H9 (cell line): ENCODE data around the gene ATG5. TPM values are rescaled to one million over a fixed set of nuclear protein-coding genes. Genes with fewer than 3 reads are reported as not detected.

Source experiments
- DNase-seq: peaks from one replicate; pipeline ENCODE4 v3.0.0-alpha.2; 2017
- H2AFZ ChIP-seq: one replicate; pipeline ENCODE4 v1.6.1; 2013; ENCODE audit warnings: mild to moderate bottlenecking, low read length, control low read depth, moderate library complexity
- H2AK5ac ChIP-seq: 2 replicates; pipeline ENCODE4 v1.6.1; 2013; ENCODE audit warnings: low read length, control low read depth, mixed read lengths; ENCODE audit not compliant: insufficient read length
- H2BK120ac ChIP-seq: one replicate; pipeline ENCODE4 v1.6.1; 2013; ENCODE audit warnings: low read depth, mild to moderate bottlenecking, low read length, control low read depth, inconsistent platforms; ENCODE audit not compliant: poor library complexity, severe bottlenecking
- H2BK12ac ChIP-seq: 2 replicates; pipeline ENCODE4 v1.6.1; 2013; ENCODE audit warnings: low read length, control low read depth, mixed read lengths, low read depth; ENCODE audit not compliant: insufficient read length
- H2BK15ac ChIP-seq: 2 replicates; pipeline ENCODE4 v1.6.1; 2013; ENCODE audit warnings: low read depth, low read length, control low read depth
- H2BK20ac ChIP-seq: one replicate; pipeline ENCODE4 v1.6.1; 2013; ENCODE audit warnings: low read depth, mild to moderate bottlenecking, low read length, control low read depth, inconsistent platforms; ENCODE audit not compliant: poor library complexity, severe bottlenecking
- H2BK5ac ChIP-seq: 2 replicates; pipeline ENCODE4 v1.6.1; 2013; ENCODE audit warnings: low read length, control low read depth, mixed read lengths; ENCODE audit not compliant: insufficient read length
- H3K14ac ChIP-seq: 2 replicates; pipeline ENCODE4 v1.6.1; 2013; ENCODE audit warnings: low read length, control low read depth; ENCODE audit not compliant: insufficient read depth
- H3K18ac ChIP-seq: 2 replicates; pipeline ENCODE4 v1.6.1; 2013; ENCODE audit warnings: low read depth, mild to moderate bottlenecking, mixed read lengths, low read length, control low read depth; ENCODE audit not compliant: insufficient read length
- H3K23ac ChIP-seq: 2 replicates; pipeline ENCODE4 v1.6.1; 2013; ENCODE audit warnings: low read length, control low read depth, mixed read lengths, low read depth; ENCODE audit not compliant: insufficient read length
- H3K23me2 ChIP-seq: 2 replicates; pipeline ENCODE4 v1.6.1; 2013; ENCODE audit warnings: low read depth, mild to moderate bottlenecking, mixed read lengths, low read length, control low read depth; ENCODE audit not compliant: insufficient read length, poor library complexity, severe bottlenecking
- H3K27ac ChIP-seq: 2 replicates; pipeline ENCODE4 v1.5.1; 2013; ENCODE audit warnings: low read length, control low read depth, mixed read lengths, low read depth; ENCODE audit not compliant: insufficient read length
- H3K27me3 ChIP-seq: 2 replicates; pipeline ENCODE4 v1.6.1; 2013; ENCODE audit warnings: low read length, control low read depth, inconsistent platforms; ENCODE audit not compliant: insufficient read depth
- H3K4ac ChIP-seq: 2 replicates; pipeline ENCODE4 v1.6.1; 2013; ENCODE audit warnings: low read depth, mild to moderate bottlenecking, control low read depth, inconsistent platforms, low read length, moderate library complexity
- H3K4me1 ChIP-seq: 2 replicates; pipeline ENCODE4 v1.6.1; 2013; ENCODE audit warnings: low read length, control low read depth, inconsistent platforms; ENCODE audit not compliant: insufficient read depth
- H3K4me2 ChIP-seq: 2 replicates; pipeline ENCODE4 v1.6.1; 2013; ENCODE audit warnings: low read length, control low read depth, mixed read lengths; ENCODE audit not compliant: insufficient read length, insufficient read depth
- H3K56ac ChIP-seq: 2 replicates; pipeline ENCODE4 v1.6.1; 2013; ENCODE audit warnings: low read depth, mild to moderate bottlenecking, mixed read lengths, low read length, control low read depth; ENCODE audit not compliant: insufficient read length
- H3K79me1 ChIP-seq: 2 replicates; pipeline ENCODE4 v1.6.1; 2013; ENCODE audit warnings: low read depth, mild to moderate bottlenecking, moderate library complexity, low read length, control low read depth, inconsistent platforms; ENCODE audit not compliant: insufficient read depth, poor library complexity, severe bottlenecking
- H3K79me2 ChIP-seq: 2 replicates; pipeline ENCODE4 v1.6.1; 2013; ENCODE audit warnings: low read length, control low read depth, inconsistent platforms; ENCODE audit not compliant: insufficient read depth
- H3K9ac ChIP-seq: 2 replicates; pipeline ENCODE4 v1.6.1; 2013; ENCODE audit warnings: low read length, control low read depth, mixed read lengths; ENCODE audit not compliant: insufficient read length; ENCODE audit errors: extremely low read depth
- H3K9me3 ChIP-seq: one replicate; pipeline ENCODE4 v1.6.1; 2013; ENCODE audit warnings: low read depth, low read length, inconsistent platforms; ENCODE audit not compliant: control insufficient read depth
- H3T11ph ChIP-seq: one replicate; pipeline ENCODE4 v1.6.1; 2013; ENCODE audit warnings: mild to moderate bottlenecking, low read length, control low read depth, inconsistent platforms
- H4K20me1 ChIP-seq: one replicate; pipeline ENCODE4 v1.6.1; 2013; ENCODE audit not compliant: control insufficient read depth, insufficient read length, insufficient read depth
- H4K5ac ChIP-seq: 2 replicates; pipeline ENCODE4 v1.6.1; 2013; ENCODE audit warnings: low read depth, mild to moderate bottlenecking, mixed read lengths, low read length, control low read depth; ENCODE audit not compliant: insufficient read length
- H4K8ac ChIP-seq: replicated peaks from 2 replicates; pipeline ENCODE4 v1.6.1; 2013; ENCODE audit warnings: low read length, control low read depth, mixed read lengths, low read depth; ENCODE audit not compliant: insufficient read length
- H4K91ac ChIP-seq: 2 replicates; pipeline ENCODE4 v1.6.1; 2013; ENCODE audit warnings: low read depth, mild to moderate bottlenecking, moderate library complexity, mixed read lengths, low read length, control low read depth; ENCODE audit not compliant: insufficient read length
- H3K27ac Mint-ChIP-seq, 3 experiments: 2 replicates in 2 of 3; 3 replicates in 1 of 3; pipeline ENCODE4 v1.8.0; 2020 to 2021; ENCODE audit warnings: mixed read lengths in 3 of 3, mild to moderate bottlenecking in 1 of 3, moderate library complexity in 1 of 3
- H3K27me3 Mint-ChIP-seq: 2 replicates; pipeline ENCODE4 v1.8.0; 2021; ENCODE audit warnings: low read depth, mild to moderate bottlenecking, moderate library complexity, mixed read lengths
- H3K36me3 Mint-ChIP-seq, 3 experiments: 2 replicates in 2 of 3; 3 replicates in 1 of 3; pipeline ENCODE4 v1.8.0; 2020 to 2021; ENCODE audit warnings: low read depth in 3 of 3, mixed read lengths in 3 of 3; ENCODE audit not compliant: insufficient read depth in 1 of 3
- H3K4me1 Mint-ChIP-seq, 2 experiments: 2 replicates each; pipeline ENCODE4 v1.8.0; 2020; ENCODE audit warnings: mixed read lengths in 2 of 2
- H3K4me3 Mint-ChIP-seq, 2 experiments: 2 replicates in 1 of 2; 3 replicates in 1 of 2; pipeline ENCODE4 v1.8.0; 2020 to 2021; ENCODE audit warnings: mild to moderate bottlenecking in 2 of 2, mixed read lengths in 2 of 2, moderate library complexity in 1 of 2
- H3K9me3 Mint-ChIP-seq, 2 experiments: 2 replicates in 1 of 2; 3 replicates in 1 of 2; pipeline ENCODE4 v1.8.0; 2020; ENCODE audit warnings: mild to moderate bottlenecking in 2 of 2, mixed read lengths in 2 of 2, moderate library complexity in 1 of 2
- CTCF ChIP-seq: fragments of 200-600 bp; sonication (generic); conservative IDR thresholded peaks from 3 replicates; pipeline ENCODE4 v1.8.0; 2021; ENCODE audit warnings: antibody characterized with exemption, mild to moderate bottlenecking
- WGBS: extraction: QIAGEN DNeasy Blood & Tissue Kit; methylation state at CpG from one replicate; pipeline ENCODE4 v1.1.7; 2013; ENCODE audit warnings: missing lambda C conversion rate, low lambda C conversion rate, mixed read lengths; ENCODE audit not compliant: insufficient read length; ENCODE audit errors: extremely low coverage; 5-methylcytosine and 5-hydroxymethylcytosine counted together
- total RNA-seq: library from RNA; stranded (reverse); gene quantifications from 2 replicates; pipeline ENCODE4 v1.2.1, GENCODE V29; 2021

ATG5 gene
- total RNA-seq, 1 experiment from 2014 or later, result 36.7 TPM

GRCh38 chr6:106163966-106164877 lies 161.3 kb downstream of the ATG5 start:
- no peaks in the 10 kb centered on the region; the same call in 1 of the 2 replicates for H3K27me3 ChIP-seq

More at GRCh38 chr6:106163966-106164877, 161.3 kb downstream of the ATG5 start:
- Histone ChIP-seq H2AFZ (no peak overlapping the region), H4K5ac (no peak overlapping the region), H3K27ac (no peak overlapping the region), H3K79me2 (no peaks in the 10 kb centered on the region), H3K9ac (no peak overlapping the region), H2BK5ac (no peak overlapping the region), H2AK5ac (no peak overlapping the region), H3K23ac (no peak overlapping the region), H3T11ph (no peak overlapping the region), H2BK120ac (no peak overlapping the region), H3K4me1 (peaks cover 2% of the 10 kb centered on the region; the same call in 1 of the 2 replicates), H4K20me1 (no peaks in the 10 kb centered on the region), H3K79me1 (no peaks in the 10 kb centered on the region), H3K14ac (no peak overlapping the region; the same call in 1 of the 2 replicates), H4K8ac (no peak overlapping the region), H3K4me2 (no peak overlapping the region), H3K9me3 (no peaks in the 10 kb centered on the region), H2BK20ac (no peak overlapping the region), H3K4ac (no peak overlapping the region), H2BK15ac (no peak overlapping the region), H4K91ac (no peak overlapping the region), H2BK12ac (no peak overlapping the region), H3K18ac (no peak overlapping the region), H3K56ac (no peak overlapping the region), H3K23me2 (no peaks in the 10 kb centered on the region)
- H3K9me3 Mint-ChIP-seq, result no peaks in the 10 kb centered on the region; a peak in 1 of 5 replicates
- H3K36me3 Mint-ChIP-seq, result no peaks in the 10 kb centered on the region; a peak in 1 of 7 replicates
- TF ChIP-seq CTCF, result no peak
- DNase-seq, result no peak
- no peak overlapping the region for H3K4me3 Mint-ChIP-seq
- H3K27me3 Mint-ChIP-seq, result peaks cover 11% of the 10 kb centered on the region
- WGBS, result no CpG with 5 or more reads among the region's 17 CpGs
- peaks cover 45 to 49% of the 10 kb centered on the region in 2 experiments for H3K4me1 Mint-ChIP-seq
- H3K27ac Mint-ChIP-seq, result peak overlapping the region in 2 of 3 experiments; percentile 2 to 44; a peak in 2 of 7 replicates
